ENCODE measurements around the gene PIGR.

The PIGR gene

GRCh38 chr1:206933333-206933945 lies 12.8 kb downstream of the PIGR start:
- no peaks in the 10 kb centered on the region for H3K27me3 ChIP-seq (ENCODE audit: insufficient read depth, insufficient read length)
- H3K36me3 ChIP-seq (ENCODE audit: insufficient read depth, insufficient read length, low read length) = no peaks in the 10 kb centered on the region
- TF ChIP-seq SUZ12 (IDR thresholded peaks at IDR 0.05; ENCODE audit: extremely low read depth, insufficient read depth, insufficient read length) (no peak), ZNF274 (IDR thresholded peaks at IDR 0.05; ENCODE audit: low read depth, low read length) (no peak), YY1 (IDR thresholded peaks at IDR 0.05; ENCODE audit: insufficient read depth, insufficient read length) (no peak)
- H3K4me3 ChIP-seq (ENCODE audit: insufficient read length, low read depth) = no peak overlapping the region
- no peak for DNase-seq (ENCODE audit: low read depth, low spot score)
- H3K4me1 ChIP-seq (ENCODE audit: insufficient read depth, insufficient read length) = no peaks in the 10 kb centered on the region
- H3K9ac ChIP-seq (ENCODE audit: insufficient read length, low read depth) = no peak overlapping the region
- H3K9me3 ChIP-seq (ENCODE audit: insufficient read depth, low read length) = no peaks in the 10 kb centered on the region

GRCh38 chr1:206932177-206932576 lies 14.1 kb downstream of the PIGR start:
- H3K27me3 ChIP-seq (ENCODE audit: insufficient read depth, insufficient read length) = no peaks in the 10 kb centered on the region
- no peaks in the 10 kb centered on the region for H3K9me3 ChIP-seq (ENCODE audit: insufficient read depth, low read length)
- H3K4me3 ChIP-seq (ENCODE audit: insufficient read length, low read depth) = no peak overlapping the region
- TF ChIP-seq YY1 (IDR thresholded peaks at IDR 0.05; ENCODE audit: insufficient read depth, insufficient read length) = no peak
- no peak overlapping the region for H3K9ac ChIP-seq (ENCODE audit: insufficient read length, low read depth)
- H3K36me3 ChIP-seq (ENCODE audit: insufficient read depth, insufficient read length, low read length) = no peaks in the 10 kb centered on the region
- no peaks in the 10 kb centered on the region for H3K4me1 ChIP-seq (ENCODE audit: insufficient read depth, insufficient read length)
- no peak for DNase-seq (ENCODE audit: low read depth, low spot score)

GRCh38 chr1:206931709-206932108 lies 14.6 kb downstream of the PIGR start:
- no peak overlapping the region for H3K9ac ChIP-seq (ENCODE audit: insufficient read length, low read depth)

GRCh38 chr1:206930210-206930798 lies 16.0 kb downstream of the PIGR start:
- TF ChIP-seq SUZ12 (IDR thresholded peaks at IDR 0.05; ENCODE audit: extremely low read depth, insufficient read depth, insufficient read length) = no peak
- no peak for TF ChIP-seq ZNF274 (IDR thresholded peaks at IDR 0.05; ENCODE audit: low read depth, low read length)
- TF ChIP-seq YY1 (IDR thresholded peaks at IDR 0.05; ENCODE audit: insufficient read depth, insufficient read length) = no peak
- no peak for DNase-seq (ENCODE audit: low read depth, low spot score)
- Histone ChIP-seq H3K9me3 (ENCODE audit: insufficient read depth, low read length) (no peaks in the 10 kb centered on the region), H3K4me3 (ENCODE audit: insufficient read length, low read depth) (no peak overlapping the region), H3K36me3 (ENCODE audit: insufficient read depth, insufficient read length, low read length) (no peaks in the 10 kb centered on the region), H3K4me1 (ENCODE audit: insufficient read depth, insufficient read length) (no peaks in the 10 kb centered on the region), H3K9ac (ENCODE audit: insufficient read length, low read depth) (no peak overlapping the region), H3K27me3 (ENCODE audit: insufficient read depth, insufficient read length) (no peaks in the 10 kb centered on the region)

More at GRCh38 chr1:206931709-206932108, 14.6 kb downstream of the PIGR start:
- Histone ChIP-seq H3K36me3 (ENCODE audit: insufficient read depth, insufficient read length, low read length) (no peaks in the 10 kb centered on the region), H3K9me3 (ENCODE audit: insufficient read depth, low read length) (no peaks in the 10 kb centered on the region), H3K27me3 (ENCODE audit: insufficient read depth, insufficient read length) (no peaks in the 10 kb centered on the region), H3K4me1 (ENCODE audit: insufficient read depth, insufficient read length) (no peaks in the 10 kb centered on the region), H3K4me3 (ENCODE audit: insufficient read length, low read depth) (no peak overlapping the region)
- DNase-seq (ENCODE audit: low read depth, low spot score) = no peak
- no peak for TF ChIP-seq SUZ12 (IDR thresholded peaks at IDR 0.05; ENCODE audit: extremely low read depth, insufficient read depth, insufficient read length)
- no peak for TF ChIP-seq ZNF274 (IDR thresholded peaks at IDR 0.05; ENCODE audit: low read depth, low read length)
- no peak for TF ChIP-seq YY1 (IDR thresholded peaks at IDR 0.05; ENCODE audit: insufficient read depth, insufficient read length)

GRCh38 chr1:206929524-206929923 lies 16.7 kb downstream of the PIGR start:
- no peak overlapping the region for H3K4me3 ChIP-seq (ENCODE audit: insufficient read length, low read depth)
- no peak for DNase-seq (ENCODE audit: low read depth, low spot score)
- H3K27me3 ChIP-seq (ENCODE audit: insufficient read depth, insufficient read length) = no peaks in the 10 kb centered on the region
- H3K9me3 ChIP-seq (ENCODE audit: insufficient read depth, low read length) = no peaks in the 10 kb centered on the region
- no peak overlapping the region for H3K9ac ChIP-seq (ENCODE audit: insufficient read length, low read depth)
- no peaks in the 10 kb centered on the region for H3K4me1 ChIP-seq (ENCODE audit: insufficient read depth, insufficient read length)
- TF ChIP-seq ZNF274 (IDR thresholded peaks at IDR 0.05; ENCODE audit: low read depth, low read length) (no peak), YY1 (IDR thresholded peaks at IDR 0.05; ENCODE audit: insufficient read depth, insufficient read length) (no peak), SUZ12 (IDR thresholded peaks at IDR 0.05; ENCODE audit: extremely low read depth, insufficient read depth, insufficient read length) (no peak)
- no peaks in the 10 kb centered on the region for H3K36me3 ChIP-seq (ENCODE audit: insufficient read depth, insufficient read length, low read length)

GRCh38 chr1:206926286-206926685 lies 20.0 kb downstream of the PIGR start:
- no peak overlapping the region for H3K4me3 ChIP-seq (ENCODE audit: insufficient read length, low read depth)
- no peaks in the 10 kb centered on the region for H3K9me3 ChIP-seq (ENCODE audit: insufficient read depth, low read length)
- no peaks in the 10 kb centered on the region for H3K36me3 ChIP-seq (ENCODE audit: insufficient read depth, insufficient read length, low read length)
- DNase-seq (ENCODE audit: low read depth, low spot score) = no peak
- no peaks in the 10 kb centered on the region for H3K27me3 ChIP-seq (ENCODE audit: insufficient read depth, insufficient read length)
- no peak overlapping the region for H3K9ac ChIP-seq (ENCODE audit: insufficient read length, low read depth)
- TF ChIP-seq SUZ12 (IDR thresholded peaks at IDR 0.05; ENCODE audit: extremely low read depth, insufficient read depth, insufficient read length) = no peak
- no peak for TF ChIP-seq ZNF274 (IDR thresholded peaks at IDR 0.05; ENCODE audit: low read depth, low read length)
- no peak for TF ChIP-seq YY1 (IDR thresholded peaks at IDR 0.05; ENCODE audit: insufficient read depth, insufficient read length)
- H3K4me1 ChIP-seq (ENCODE audit: insufficient read depth, insufficient read length) = no peaks in the 10 kb centered on the region

- H3K4me1 ChIP-seq (ENCODE audit: insufficient read depth, insufficient read length) = no peaks in the 10 kb centered on the region
Observed at GRCh38 chr1:206925106-206925736, 21.0 kb downstream of the PIGR start.

More at GRCh38 chr1:206925106-206925736, 21.0 kb downstream of the PIGR start:
- no peak for TF ChIP-seq ZNF274 (IDR thresholded peaks at IDR 0.05; ENCODE audit: low read depth, low read length)
- no peak for TF ChIP-seq YY1 (IDR thresholded peaks at IDR 0.05; ENCODE audit: insufficient read depth, insufficient read length)
- Histone ChIP-seq H3K9ac (ENCODE audit: insufficient read length, low read depth) (no peak overlapping the region), H3K4me3 (ENCODE audit: insufficient read length, low read depth) (no peak overlapping the region), H3K36me3 (ENCODE audit: insufficient read depth, insufficient read length, low read length) (no peaks in the 10 kb centered on the region), H3K9me3 (ENCODE audit: insufficient read depth, low read length) (no peaks in the 10 kb centered on the region), H3K27me3 (ENCODE audit: insufficient read depth, insufficient read length) (no peaks in the 10 kb centered on the region)
- DNase-seq (ENCODE audit: low read depth, low spot score) = no peak

All from NT2/D1 (cell line).